NCI-H1694 (cell line): ENCODE results near the gene ATF7.
A peak's percentile ranks its signal among the peaks of the same experiment; 100 is the strongest.

Experiments used
- DNase-seq: peaks from one replicate; lab custom pipeline; 2025; lab: John Stamatoyannopoulos, UW

ATF7 gene

GRCh38 chr12:53500142-53500775 lies 125.9 kb downstream of the ATF7 start:
- DNase-seq, result no peak

DNA sequence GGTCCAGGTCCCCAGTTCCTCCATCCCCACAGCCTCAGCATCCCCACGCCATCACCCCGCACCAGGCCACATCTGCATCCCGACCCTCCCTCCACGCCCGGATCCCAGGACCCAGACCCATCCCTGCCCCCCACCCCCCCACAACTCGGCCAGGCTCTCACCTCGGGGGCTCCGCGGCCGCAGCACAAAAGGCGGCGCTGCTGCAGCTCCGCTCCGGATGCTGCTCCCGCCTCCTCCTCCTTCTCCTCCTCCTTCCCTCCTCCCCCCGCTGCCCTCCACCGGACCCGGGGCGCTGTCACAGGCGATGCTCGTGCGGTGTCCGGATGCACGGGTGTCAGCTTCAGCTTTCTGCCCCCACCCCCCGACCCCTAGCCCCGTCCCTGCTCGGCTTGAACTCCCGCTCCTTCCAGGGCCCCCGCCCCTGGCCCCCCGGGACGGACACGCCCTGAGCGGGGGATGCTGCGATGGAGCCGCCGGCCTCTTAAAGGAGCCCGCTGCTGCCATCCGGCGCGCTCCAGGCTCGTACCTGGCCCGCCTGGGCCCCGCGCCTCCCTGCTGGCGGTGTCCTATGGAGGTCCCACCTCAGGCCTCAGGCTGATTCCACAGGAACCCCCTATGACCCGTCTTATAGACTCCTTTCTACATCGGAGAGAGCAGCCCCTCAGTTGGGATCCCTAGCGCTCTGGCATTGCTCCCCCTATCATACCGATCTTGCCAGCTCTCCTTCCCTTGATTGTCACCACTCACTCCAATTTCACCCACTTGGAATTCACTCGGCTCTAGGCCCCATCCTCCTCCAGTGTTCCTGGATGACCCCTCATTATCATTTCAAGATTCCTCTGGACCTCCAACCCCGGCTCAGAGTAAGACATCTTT lies 126.7 kb downstream of the ATF7 start, which contains the start of gene MAP3K12:
MAP3K12 (minus strand) TSS at position 193 of the 876 bp plus-strand sequence. CDS start 12,067 bp downstream, outside the sequence.
- DNase-seq, result no peak

GRCh38 chr12:53498235-53498630 lies 127.9 kb downstream of the ATF7 start:
- no peak for DNase-seq

GRCh38 chr12:53497461-53497860 lies 128.7 kb downstream of the ATF7 start:
- DNase-seq, result no peak

- no peak for DNase-seq
Measured at GRCh38 chr12:53496752-53497032, 129.5 kb downstream of the ATF7 start.

- no peak for DNase-seq
Measured at GRCh38 chr12:53495903-53496751, 130.1 kb downstream of the ATF7 start.

- no peak for DNase-seq
Measured at GRCh38 chr12:53493610-53494391, 132.4 kb downstream of the ATF7 start.

DNA sequence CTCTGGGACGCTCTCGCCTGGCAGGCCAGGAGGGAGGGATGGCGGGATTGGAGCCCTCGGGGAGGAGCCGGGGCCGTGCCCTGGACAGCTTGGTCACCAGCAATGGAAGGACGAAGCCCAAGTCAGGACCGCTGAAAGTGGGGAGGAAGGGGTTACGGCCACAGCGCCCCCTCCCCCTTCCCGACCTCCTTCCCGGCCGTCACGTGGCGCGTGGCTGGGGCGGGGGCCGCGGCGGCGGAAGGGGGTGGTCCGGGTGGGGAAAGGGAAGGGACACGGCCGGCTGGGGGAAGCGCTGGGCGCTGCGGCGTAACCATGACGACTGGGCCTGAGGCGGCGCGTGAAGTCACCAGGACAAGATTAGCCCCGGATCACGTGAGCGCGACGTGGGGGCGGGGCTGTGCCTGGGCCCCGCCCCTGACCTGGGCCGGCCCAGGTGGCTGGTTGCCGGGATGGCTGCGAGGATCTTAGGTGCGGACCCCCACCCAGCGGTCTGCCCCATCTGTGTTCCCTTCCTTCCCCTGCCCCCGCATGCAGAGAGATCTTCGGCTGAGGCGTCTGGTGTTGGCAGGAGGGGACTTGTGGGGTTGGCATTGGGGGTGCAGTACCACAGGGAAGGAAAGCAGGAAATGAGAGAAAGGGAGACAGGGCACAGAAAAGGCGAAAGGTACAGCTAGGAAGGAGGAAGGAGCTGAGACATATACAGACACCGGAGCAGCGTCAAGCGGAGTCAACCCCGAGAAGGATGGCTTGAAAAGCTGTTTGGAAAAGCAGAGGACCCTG lies 133.2 kb downstream of the ATF7 start:
- peak; percentile 55 for DNase-seq

DNA sequence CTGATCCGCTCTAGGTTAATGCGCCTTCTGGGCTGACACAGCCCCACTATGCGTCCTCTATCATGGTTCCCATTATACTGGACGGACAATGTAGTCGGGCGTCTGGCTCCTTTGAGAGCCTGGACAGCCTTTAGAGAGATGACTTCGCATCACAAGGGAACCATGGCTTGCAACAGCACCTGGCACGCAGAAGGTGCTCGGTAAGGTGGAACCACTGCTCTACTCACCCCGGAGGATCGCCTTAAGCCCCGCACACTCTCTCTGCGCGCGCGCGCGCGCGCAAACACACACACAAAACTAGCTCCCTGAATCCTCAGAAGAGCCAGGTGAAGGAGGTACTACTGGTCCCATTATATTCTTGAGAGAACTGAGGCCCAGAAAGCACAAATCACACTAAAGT lies 134.0 kb downstream of the ATF7 start:
- DNase-seq, result no peak

DNA sequence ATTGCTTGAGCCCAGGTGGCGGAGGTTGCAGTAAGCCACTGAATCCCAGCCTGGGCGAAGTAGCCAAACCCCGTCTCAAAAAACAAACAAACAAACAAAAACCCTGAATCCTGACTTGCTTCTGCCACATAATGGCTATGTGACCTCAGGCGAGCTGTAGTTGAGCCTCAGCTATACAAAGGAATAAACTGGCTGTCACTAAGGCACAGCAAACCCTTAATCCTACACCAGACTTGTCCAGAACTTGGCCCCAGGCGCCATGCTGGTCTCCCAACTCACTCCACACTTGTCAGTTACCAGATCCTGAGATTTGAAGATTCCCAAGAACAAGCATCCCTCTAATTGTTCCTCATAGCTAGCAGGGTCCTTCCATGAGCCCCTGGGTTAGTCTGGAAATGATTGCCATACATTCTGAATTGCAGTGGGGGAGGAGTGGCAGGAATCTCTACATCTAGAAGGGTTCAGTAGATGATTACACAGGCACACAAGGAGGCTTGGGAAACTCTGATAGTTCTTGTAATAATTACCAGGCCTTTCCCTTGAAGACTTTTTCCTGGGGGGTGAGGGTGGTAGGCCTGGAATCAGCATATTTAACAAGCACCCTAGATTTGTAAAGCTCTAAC lies 136.8 kb downstream of the ATF7 start:
- no peak for DNase-seq

DNA sequence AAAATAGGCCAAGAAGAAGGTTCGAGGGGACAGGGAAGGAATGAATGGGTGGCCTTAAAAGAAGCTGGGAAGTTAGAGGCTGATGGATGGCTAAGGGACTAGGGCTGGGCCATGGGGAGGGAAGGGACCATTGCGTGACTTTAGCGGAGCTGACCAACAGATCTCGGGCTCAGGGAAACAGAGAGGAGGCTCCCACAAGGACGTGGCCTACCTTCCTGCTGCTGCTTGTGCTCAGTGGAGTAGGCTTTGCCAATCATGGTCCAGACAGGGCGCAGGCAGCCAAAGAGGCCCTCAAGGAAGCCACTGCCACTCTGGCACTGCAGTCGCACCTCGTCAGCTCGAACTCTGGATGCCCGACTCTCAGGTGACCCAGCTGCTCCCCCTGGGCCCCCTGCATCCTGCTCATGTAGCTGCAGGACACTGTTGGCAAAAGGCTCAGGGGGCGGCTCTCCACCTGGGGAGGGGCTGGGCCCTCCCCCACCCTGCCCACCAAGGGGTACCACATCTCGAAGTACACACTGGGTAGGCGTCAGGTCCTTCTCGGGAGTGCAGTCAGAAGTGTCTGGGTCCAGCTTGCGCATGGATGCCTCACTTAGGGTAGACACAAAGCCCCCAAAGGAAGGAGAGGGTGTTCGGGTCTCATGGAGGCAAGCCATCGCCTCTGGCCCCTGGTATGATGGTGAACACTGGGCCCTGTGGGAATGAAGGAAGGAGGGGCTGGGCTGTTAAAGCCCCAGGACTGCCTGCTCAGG lies 139.3 kb downstream of the ATF7 start:
- DNase-seq, result no peak

DNA sequence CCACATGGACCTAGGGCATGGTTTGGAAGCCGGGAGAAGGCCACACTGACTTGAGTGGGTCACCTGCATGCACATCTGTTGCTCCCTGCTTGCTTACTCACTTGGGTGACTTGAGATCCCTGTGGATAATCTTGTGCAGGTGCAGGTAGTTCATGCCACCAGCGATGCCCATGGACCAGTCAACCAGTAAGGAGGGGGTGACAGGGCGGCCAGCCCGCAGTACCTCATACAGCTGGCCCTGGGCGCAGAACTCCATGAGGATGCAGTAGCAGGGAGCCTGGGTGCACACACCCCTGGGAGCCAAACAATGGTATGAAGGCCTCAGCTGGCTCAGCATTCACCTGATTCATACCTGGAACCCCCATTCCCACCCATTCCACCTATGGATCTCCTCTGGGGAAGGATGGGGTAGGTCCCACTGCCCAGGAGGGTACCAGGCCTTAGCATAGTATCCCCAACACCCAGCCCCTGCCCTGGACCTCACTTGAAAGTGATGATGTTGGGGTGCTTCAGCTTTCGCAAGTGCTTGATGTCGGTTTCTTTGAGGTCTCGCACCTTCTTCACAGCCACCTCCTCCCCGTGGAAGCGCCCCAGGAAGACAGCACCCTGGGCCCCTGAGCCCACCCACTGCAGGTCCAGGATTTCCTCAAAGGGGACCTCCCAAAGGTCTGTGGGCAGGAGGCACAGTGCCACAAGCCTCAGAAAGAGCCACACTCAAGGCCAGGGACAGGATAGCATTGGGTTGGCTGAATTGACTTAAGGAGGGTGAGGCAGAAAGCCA lies 140.0 kb downstream of the ATF7 start:
- DNase-seq, result no peak

GRCh38 chr12:53484686-53485575 lies 141.3 kb downstream of the ATF7 start:
- no peak for DNase-seq

DNA sequence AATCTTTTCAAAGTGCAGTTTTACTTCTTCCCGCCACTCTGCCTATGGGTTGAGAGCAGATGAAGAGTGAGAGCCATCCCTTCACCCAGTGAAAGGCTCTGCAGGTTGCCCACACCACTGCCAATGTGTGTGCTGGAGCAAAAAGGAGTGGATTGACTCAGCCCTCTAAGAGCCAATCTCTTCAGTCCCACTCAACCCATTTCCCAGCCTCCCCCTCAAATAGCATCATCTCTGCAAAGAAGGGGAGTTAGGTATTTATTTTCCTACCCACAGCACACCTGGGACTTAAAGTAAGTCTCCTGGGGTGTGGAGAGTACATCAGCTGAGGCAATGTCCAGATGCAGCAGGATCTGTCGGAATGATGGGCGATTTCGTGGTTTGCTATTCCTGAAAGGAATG lies 142.2 kb downstream of the ATF7 start:
- DNase-seq, result no peak

DNA sequence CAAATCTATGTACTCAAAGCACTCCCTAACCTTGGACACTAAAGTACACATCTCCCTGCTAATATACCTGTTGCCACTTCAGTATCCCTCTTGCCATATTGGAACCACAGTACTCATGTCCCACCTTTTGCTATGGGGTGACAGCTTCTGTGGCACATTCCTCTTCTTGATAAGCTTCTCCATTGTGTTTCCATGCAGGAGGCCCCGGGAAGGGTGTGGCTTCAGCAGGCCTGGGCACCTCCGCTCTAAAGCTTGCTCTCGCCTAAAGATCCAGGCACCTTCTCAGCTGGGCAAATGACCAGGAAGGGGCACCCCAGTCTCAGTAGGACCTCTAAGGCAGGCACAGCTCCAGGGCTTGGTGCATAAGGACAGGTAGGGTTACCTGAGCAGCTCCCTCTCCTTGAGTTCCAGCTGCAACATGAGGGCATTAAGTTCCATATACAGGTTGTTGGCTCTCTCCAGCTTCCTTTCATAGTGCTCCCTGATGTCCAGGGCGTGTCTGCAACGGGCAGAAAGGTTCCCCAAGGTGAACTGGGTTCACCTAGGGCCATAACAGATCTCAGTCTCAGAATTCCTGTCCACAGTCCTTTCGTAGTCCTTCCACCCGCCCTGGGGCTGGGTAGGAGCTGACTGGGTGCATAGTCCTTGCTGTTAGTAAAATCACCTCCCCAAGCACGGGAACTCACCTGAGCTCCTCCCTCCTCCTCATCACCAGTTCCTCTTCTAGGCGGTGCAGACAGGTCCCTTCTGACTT lies 142.8 kb downstream of the ATF7 start:
- DNase-seq, result no peak

GRCh38 chr12:53482626-53483168 lies 143.5 kb downstream of the ATF7 start:
- no peak for DNase-seq
